Adrenal gland (tissue), 5 donors: ENCODE results near the gene COQ10B.

Experiments
- POLR2A ChIP-seq, 2 donors: fragments of 450-650 bp; IDR thresholded peaks; one replicate each; pipeline ENCODE4 v1.6.1; 2017; ENCODE audit warnings: antibody characterized with exemption in 2 of 2, mild to moderate bottlenecking in 2 of 2, moderate library complexity in 1 of 2
- TF ChIP-seq, protein P1 (sequence below), 6 experiments: fragments of 450-650 bp in 4 of 6; fragments of 200-600 bp in 2 of 6; sonication (generic) in 1 of 6; IDR thresholded peaks; 1 replicate in 5 of 6; 2 replicates in 1 of 6; pipeline versions ENCODE4 v1.5.1 to v1.8.0; 2016 to 2021; ENCODE audit warnings: antibody characterized with exemption in 6 of 6, mild to moderate bottlenecking in 2 of 6, moderate library complexity in 1 of 6
- donor health status: DM: no; HTN: no; CAD: no.

DNA sequence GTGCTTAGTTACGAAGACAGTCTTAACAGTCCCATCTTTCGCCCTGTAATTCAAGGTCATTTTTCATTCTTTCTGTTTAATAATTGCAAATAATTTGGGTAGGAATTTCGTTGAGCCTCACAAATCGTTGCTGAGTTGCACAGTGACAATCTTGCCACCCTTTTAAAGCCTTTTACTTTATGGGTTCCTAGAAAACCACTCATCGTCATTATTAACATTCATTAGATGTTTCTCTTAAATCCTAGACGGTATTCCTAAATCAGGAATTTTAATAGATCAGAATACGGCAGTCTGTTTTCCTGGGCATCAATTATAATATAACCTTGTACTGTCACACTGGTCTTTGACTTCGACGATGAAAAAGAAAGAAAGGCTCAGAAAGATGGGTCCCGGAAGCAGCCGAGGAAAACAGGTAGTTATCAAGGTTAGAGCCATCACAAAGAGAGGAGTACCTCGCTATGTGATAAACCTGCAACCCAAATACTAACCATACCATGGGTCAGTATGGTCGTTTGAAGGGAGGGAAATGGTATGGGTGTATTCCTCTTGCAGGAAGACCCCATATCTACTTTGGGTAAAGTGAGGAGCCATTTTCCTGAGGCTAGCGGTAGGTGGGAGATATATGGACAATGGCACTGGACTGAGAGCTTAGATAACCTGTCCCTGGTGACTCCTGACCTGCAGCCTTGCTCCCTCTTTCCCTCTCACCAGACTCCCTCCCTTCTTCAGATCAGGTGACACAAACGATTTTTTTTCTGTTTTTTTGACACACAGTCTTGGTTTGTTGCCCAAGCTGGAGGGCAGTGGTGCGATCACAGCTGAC is 17.5 kb upstream of the COQ10B start:
- no peak for TF ChIP-seq POLR2A (IDR thresholded peaks at IDR 0.05)
- TF ChIP-seq, protein P1, sequence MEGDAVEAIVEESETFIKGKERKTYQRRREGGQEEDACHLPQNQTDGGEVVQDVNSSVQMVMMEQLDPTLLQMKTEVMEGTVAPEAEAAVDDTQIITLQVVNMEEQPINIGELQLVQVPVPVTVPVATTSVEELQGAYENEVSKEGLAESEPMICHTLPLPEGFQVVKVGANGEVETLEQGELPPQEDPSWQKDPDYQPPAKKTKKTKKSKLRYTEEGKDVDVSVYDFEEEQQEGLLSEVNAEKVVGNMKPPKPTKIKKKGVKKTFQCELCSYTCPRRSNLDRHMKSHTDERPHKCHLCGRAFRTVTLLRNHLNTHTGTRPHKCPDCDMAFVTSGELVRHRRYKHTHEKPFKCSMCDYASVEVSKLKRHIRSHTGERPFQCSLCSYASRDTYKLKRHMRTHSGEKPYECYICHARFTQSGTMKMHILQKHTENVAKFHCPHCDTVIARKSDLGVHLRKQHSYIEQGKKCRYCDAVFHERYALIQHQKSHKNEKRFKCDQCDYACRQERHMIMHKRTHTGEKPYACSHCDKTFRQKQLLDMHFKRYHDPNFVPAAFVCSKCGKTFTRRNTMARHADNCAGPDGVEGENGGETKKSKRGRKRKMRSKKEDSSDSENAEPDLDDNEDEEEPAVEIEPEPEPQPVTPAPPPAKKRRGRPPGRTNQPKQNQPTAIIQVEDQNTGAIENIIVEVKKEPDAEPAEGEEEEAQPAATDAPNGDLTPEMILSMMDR (IDR thresholded peaks at IDR 0.05), result no peak
